ENCODE data around the gene TNFRSF12A. TPM values are rescaled to one million over a fixed set of nuclear protein-coding genes. Genes with fewer than 3 reads are reported as not detected.

The TNFRSF12A gene
- total RNA-seq, 1 donor from 2014 or later, result 2.0 TPM

DNA sequence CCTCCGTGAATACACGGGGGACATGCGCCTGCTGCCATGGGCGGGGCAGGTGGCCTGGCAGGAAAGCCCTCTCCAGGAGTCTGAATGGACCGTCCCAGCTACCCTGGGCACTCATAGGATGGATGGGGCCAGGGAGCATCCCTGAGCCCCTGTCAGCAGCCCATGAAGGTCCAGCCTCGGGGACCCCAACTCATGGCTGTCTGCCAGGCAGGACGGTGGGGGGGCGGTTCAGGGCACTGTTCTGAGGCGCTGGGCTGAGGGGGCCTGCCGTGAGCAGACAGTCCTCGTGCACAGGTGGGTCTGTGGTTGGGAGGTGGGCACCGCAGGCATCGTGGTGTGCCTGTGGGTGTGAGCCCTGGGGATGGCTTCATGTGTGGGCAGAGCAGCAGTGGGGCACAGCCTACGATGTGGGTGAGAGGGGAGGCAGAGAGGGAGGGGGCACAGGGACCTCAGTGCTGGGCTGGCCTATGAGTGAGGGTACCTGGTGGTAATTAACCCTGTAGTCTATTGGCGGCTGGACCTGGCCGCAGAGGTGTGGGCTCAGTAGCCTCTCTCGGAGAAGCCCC lies 33.5 kb upstream of the TNFRSF12A start:
- no peak for DNase-seq

DNA sequence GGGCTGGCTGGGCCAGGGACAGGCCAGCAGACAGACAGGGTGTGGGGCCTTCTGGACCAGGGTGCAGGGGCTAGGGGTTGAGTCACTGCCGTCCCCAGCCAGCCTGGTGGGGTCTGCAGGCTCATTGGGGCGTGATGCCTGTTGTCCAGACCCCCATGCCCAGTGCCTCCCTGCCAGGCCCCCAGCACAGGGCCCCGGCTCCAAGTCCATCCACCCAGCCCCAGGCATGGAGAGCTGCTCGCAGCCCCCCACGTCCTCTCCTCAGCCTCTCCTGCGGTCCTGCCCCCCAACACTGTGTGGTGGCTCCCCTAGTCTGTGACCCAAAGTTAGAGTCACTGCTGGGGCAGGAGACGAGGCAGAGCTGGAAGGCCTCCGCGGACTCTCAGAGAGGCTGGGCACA lies 32.9 kb upstream of the TNFRSF12A start:
- no peak for DNase-seq

DNA sequence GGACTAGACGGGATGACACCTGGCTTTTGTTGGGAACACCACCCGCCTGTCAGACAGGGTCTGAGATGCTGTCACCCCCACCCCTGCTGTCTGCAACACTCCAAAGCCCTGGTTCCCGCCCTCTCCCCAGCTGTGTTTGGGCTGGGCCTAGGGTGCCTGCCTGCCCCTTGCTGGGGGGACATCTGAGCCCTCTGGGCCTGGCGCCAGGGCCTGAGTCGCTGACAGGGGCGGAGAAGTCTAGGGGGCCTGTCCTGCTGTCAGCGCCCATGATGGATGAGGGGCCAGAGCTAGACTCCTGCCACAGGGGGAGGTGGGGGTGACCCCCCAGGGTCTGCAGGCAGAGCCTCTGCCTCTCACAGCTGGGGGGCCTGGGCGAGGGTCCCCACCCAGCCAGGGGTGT lies 32.3 kb upstream of the TNFRSF12A start:
- DNase-seq, result no peak

DNA sequence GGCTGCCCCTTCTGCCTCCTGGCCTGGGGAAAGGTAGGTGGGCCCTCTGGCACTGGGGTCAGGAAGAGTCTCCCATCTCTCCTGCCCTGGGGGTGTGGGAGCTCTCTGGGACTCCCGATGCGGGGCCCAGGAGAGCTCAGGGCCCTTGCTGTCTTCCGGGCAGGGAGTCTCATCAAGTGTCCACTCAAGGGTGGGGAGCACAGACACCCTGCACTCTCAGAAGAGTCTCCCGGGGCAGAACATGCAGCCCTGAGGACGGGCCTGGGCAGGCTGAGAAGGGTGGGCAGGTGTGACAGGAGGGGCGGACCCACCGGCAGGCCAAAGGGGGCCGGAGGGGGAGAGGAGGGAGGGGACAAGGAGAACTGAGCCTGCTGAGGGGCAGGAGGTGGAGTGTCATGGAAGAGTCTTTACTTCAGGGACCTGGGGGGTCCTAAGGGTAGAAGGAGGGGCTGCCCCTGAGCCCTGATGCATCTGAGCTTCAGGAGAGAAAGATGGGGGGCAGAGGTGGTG lies 31.5 kb upstream of the TNFRSF12A start:
- DNase-seq, result no peak

DNA sequence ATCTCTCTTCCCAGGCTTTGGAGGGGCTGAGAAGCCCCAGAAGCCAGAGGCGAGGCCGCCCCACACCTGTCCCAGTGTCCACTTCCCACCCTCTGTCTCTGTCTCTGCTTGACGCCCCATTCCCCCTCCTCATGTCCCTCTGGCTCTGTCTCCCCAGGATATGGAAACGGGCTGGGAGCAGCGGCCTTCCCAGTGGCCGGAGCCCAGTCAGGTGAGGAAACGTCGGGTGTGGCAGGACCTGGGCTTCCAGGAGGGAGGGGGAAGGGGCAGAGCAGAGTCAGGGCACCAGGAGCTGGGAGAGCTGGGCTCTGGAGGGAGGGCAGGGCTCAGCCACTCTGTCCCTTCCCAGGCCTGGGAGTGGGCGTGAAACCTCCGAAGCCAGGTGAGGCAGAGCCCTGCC lies 29.3 kb upstream of the TNFRSF12A start:
- no peak for DNase-seq

DNA sequence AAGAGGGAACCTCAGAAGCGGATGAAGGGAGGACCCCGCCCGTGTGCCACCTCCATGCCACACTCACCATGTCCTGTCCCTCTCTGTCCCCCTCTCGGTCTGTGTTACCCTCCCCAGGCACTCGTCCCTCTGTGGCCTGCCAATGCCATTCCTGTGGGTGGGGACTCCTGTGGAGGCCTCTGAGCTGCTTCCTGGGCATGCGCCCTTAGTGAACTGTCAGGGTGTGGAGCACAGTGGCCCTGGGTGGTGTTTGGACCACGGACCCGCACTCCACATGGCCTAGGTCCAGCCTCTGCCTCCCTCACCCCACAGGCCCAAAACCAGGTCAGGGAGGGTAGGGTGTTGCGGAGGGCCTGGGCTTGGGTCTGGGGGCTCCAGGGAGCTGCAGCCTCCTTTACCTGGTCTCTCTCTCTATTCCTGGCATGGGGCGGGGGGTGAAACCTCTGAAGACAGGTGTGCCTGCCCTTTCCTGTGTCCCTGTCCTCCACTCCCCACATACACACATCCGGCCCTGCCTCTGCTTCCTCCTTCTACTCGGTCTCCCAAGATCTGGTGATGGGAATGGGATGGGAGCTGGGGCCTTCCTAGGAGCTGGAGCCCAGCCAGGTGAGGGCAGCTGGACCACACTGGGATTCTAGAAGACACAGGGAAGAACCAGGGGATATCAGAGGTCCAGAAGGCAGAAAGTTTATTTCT lies 28.5 kb upstream of the TNFRSF12A start:
- DNase-seq, result no peak

DNA sequence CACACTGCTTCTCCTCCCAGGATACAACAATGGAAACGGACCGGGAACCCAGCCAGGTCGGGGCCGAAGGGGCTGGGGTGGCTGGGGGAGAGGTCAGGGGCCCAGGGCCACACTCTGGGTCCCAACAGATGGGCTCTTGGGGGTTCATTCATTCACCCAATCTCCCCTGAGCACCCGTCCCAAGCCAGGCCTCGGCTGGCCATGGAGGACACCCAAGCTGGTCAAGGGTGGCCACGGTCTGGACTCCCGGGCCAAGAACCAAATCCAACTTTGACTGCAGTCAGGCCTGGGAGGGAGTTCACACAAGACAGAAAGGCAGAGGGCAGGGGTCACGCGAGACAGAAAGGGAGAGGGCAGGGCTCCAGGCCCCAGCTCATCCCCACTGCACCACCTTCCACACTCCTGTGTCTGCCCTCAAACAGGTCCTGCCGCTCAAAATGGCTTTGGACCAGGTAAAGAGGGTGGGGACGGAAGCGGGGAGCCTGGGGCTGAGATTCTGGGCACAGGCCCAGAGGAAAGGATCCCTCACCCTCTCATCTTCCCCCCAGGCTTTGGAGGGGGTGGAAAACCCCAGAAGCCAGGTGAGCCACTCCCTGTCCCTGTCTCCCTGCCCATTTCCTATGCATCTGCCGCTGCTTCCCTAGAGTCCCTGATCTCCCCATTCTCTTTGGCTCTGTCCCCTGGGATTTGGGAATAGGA lies 27.6 kb upstream of the TNFRSF12A start:
- no peak for DNase-seq

DNA sequence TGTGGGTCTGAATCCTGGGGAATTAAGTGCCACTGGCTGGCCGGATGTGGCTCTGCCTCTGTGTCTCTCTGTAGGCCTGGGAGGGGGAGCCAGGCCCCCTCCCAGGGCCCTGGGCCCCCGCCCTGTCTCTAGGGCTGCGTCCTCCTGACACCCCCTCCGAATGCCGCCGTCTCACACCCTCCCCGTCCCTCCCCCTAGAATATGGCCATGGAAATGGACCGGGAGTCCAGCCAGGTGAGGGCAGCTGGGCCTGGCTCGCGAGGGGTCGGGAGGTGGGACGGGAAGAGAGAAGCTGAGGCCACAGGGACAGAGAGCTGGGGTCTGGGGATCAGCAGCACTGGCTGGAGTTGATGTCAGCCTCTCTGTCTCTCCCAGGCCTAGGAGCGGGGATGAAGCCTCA lies 23.9 kb upstream of the TNFRSF12A start:
- DNase-seq, result no peak

DNA sequence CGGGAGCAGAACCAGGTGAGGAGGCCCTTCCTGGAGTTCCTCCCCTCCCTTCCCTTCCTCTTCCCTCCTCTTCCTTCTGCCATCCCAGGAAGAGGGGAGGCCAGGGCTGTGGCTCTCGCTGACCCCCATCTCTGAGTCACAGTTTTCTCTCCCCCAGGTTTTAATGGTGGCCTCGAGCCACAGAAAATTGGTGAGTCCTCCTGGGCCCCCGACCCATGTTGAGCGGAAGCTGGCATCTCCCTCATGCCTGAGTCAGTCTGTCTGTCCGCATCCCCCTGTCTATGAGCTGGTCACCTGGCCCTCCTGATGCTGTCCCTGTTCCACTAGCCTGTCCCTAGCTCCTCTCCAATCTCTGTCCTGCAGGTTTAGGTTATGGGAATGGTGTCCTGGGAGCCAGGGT lies 20.2 kb upstream of the TNFRSF12A start:
- no peak for DNase-seq

DNA sequence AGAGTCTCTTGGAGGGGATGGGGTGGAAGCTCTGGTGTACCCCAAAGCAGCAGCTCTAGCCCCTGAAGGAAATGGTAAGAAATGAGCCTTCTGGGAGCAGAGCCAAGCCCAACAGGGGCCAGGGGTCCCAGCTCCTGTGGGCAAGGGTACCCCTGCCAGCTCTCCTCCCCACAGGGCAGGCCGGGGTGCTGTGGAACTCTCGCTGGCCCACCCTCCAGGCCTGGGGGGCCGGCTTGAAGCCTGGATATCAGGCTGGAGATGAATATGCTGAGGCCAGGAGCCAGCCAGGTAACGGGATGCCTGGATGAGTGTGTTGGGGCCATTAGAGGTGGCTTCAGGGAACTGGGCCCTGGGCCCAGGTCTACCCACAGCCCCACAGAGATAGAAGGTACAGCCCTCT lies 19.6 kb upstream of the TNFRSF12A start:
- no peak for DNase-seq

DNA sequence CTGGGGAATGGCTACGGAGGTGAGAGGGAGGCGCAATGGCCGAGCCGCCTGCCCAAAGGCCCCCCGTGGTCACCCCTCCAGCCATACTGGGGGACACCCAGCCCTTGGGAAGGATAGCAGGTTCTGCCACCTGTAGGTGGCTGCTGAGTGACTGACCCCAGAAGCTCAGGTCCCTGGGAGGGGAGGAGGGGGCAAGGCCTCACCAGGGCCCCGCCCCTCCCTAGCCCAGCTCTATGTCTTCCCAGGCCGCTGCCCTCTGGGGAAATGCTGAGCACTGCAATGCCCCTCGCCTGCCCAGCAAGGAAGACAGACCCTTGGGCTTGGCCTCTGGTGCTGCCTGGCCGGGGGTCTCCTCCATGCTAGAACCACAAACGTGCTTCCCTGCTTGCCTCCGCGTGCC lies 18.9 kb upstream of the TNFRSF12A start:
- DNase-seq, result no peak

DNA sequence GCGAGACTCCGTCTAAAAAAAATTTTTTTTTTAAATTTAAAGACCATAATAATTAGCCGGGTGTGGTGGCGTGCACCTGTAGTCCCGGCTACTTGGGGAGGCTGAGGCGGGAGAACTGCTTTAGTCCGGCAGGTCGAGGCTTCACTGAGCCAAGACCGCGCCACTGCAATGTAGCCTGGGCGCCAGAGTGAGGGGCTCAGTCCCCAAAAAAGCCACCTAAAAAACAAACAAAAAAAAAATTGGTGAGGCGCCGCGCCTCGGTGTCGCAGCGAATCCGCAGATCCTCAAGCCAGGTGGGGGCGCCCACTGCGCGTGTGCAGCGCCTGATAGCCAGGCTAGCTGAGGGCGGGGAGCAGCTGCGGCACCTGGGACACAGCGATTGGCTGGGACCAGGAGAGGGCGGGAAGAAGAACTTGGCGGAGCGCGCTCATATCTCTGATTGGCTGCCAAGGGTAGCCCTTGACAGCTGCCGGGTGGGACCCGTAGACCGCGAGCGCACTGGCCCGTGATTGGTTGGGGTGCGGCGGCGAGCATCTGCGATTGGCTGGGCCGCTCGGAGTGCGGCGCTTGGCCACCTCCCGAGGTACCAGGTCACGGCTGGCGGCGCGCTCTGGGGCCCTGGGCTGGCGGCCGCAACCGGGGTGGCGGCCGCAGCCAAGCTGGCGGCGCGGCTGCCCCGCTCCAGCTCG lies 16.4 kb upstream of the TNFRSF12A start:
- DNase-seq, result peak; percentile 98

DNA sequence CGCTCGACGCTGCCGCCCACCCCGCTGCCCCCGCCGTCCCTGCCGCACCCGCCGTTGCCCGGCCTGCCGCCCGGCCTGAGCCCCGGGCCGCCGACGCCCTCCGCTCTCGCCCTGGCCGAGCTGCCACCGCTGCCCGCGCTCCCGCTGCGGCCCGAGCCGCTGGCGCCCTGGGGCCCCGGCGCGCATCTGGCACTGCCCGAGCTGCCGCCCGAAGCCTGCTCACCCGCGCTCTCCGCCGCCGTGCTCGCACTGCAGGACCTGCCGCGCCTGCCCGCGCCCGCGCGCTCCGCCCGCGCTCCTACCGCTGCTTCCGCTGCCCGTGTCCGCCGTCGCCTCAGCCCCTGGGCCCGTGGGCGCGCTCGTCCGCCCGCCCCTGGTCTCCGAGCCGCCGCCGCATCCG lies 15.8 kb upstream of the TNFRSF12A start:
- DNase-seq, result no peak

DNA sequence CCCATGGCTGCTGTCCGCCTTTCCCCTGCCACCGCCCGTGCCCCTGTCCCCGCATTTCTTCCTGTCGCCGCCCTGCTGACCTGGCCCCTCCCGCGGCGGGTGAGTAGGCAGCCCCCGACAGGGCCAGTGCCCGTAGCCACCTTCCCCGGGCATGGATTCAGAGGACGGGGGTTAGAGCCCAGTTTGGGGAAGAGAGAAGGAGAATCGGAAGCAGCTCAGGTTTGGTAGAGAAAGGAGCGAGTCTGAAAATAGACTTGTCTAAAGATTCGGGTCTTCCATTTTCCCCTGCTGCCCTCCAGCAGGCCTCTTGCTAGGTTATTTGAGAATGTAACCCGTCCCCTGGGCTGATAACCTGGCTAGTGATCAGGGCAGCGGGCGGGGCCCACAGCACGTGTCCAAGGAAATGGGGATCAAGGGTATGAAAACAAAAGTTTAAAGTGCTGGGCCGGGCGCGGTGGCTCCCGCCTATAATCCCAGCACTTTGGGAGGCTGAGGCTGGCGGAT lies 15.3 kb upstream of the TNFRSF12A start:
- no peak for DNase-seq

DNA sequence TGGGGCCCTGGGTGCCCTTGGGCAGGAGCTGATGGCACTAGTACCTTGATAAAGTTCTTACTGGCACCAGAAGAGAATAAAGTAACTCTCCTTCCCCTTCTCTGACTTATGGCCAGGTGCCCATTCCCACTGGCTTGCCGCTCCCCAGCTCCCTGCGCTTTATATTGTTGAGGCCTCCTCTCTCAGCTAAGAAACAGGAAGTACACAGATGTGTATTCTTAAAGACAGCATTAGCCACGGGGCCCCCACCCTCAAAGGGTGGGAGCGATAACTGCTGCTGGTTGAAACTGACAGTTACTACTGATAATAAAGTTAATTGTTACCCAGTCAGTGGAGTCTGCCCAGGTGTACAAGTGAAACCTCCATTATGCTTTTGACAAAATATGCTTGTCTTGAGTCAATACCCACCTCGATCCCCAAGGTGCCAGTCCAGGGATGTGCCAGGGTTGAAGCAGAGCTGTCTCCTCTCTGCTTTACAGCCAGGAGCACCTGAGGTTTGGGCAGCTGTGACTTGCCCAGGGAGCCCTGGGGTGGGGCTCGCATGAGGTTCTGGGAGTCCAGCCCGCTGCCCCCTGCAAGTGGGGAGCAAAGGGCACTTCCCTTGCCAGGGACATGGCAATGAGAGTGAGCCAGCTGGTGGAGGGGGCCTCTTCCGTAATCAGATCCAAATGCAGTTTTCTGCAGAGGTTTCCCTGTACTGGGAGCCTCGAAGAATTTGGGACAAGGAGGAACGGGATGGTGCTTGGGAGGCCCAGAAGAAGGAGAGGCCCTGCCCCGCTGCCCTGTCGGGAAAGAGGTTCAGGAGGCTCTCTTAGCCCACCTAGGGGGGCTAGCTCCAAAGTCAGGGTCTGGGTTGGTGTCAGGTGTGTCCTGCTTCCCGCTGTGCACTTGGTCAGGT lies 12.9 kb upstream of the TNFRSF12A start:
- DNase-seq, result no peak

DNA sequence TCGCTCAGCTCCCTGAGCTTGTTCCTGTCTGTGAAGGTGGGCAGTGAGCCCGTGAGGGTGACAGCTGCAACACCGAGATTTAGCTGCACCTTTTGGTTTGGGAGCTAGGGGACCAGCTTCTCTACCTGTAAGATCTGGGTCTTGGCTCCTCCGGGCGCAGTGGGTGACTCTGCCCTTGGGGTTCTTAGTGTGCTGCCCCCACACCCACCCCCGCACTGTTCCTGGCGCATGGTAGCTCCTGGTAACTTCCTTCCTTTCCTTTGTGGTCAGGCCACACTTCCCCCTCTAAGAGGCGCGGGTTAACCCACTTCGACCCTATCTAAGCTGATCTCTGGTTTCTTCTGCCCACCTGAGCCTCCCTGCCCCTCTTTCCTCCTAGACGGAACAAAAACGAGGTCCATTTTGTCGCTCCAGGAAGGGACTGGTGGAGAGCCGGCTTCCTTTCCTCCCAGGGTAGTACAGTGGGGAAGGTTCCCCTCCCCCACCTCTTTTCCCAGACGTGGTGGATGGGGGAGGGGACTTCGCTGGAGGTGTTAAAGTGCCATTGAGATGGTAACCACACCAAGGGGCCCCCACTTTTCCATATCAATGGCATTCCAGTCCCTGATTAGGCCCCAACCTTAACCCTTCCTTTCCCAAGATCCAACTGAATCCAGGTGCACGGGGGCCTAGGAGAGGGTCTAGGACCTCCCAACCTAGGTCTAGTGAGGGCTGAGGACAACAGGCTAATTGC lies 12.0 kb upstream of the TNFRSF12A start:
- DNase-seq, result no peak

DNA sequence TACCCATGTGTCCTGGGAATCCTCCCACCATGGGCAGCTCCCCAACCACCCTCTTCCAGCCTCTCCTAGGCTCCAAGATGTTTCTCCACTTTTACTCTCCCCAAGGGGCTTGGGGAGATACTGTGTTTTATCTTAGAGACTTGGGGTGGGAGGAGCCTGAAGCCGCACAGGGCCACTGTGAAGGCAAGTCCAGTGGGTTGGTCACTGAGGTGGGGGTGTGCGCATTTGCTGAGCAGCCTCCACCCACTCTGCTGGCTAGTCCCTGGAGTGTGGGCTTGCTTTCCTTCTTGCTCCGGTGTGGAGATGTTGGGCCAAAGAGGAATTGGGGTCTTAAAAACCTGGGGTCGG lies 11.5 kb upstream of the TNFRSF12A start:
- DNase-seq, result no peak

DNA sequence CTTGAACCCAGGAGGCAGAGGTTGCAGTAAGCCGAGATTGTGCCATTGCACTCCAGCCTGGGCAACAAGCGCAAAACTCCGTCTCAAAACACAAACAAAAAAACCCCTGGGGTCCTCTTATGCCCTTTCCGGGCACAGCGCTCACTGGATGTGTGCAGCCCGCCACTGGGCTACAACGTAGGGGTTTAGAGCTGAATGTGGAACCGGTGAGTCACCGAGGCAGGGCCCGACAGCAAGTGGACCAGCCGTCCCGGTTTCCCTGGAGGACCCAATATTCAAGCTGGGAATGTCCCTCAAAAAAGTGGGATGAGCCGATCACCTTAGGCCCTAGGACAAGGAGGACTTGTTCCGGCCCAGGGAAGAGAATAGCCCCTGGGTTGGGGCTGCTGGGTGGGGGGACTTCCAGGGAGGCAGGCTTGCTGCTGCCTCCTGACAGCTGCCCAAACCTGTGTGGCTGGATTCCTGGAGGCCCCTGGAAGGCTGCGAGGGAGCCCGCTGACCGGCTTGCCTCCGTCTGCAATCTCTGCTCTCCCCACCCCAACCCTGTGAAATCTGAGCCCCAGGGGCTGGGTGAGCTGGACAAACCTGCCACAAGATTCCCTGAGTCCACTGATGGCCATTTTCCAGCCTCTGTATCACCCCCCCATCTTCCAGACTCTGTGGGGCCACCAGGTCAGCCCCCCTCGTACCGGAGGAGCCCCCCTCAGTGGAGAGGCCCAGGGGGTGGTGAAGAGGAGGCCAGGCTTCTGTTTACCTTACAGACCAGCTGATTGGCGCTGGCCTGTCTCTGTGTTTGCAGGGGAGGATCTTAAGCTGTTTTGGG lies 10.4 kb upstream of the TNFRSF12A start:
- DNase-seq, result no peak

DNA sequence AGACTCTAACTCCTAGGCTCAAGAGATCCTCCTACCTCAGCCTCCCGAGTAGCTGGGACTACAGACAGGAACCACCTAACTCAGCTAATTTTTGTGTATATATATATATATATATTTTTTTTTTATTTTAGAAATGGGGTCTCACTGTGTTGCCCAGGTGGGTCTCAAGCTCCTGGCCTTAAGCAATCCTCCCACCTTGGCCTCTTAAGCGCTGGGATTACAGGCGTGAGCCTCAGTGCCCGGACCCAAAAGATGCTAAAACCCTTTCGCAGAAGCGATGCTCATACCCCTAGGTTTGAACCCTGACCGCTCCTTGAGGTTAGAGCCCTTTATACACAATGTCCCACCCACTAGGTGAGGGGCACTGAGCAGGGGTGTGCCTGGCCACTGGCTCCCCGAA lies 9.7 kb upstream of the TNFRSF12A start:
- no peak for DNase-seq

DNA sequence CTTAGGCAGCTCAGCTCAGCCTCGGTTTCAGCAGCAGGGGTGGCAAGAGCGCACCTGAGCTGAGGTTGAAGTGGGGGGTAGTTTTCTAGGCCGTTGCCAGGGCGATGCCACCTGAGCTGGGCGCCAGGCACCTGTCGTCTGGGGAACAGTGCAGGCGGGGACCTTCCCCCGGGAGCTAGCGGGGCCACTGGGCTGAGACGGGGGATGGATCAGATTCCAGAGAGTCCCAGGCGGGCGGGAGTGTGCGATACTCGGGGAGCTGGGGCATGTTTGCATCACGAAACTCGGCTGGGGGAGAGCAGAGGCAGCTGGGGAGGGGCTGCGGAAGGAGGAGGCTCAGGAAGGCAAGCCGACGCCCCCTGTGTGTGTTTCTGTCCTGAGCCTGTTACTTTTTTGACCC lies 7.9 kb upstream of the TNFRSF12A start:
- DNase-seq, result no peak

Data from occipital lobe (tissue), 2 donors.